IMR-90 (cell line): ENCODE data around the gene VDR. TPM values are rescaled to one million over a fixed set of nuclear protein-coding genes. Genes with fewer than 3 reads are reported as not detected.

ENCODE experiments used
- ATAC-seq: fragments of 200-7000 bp; cut with Tn5 transposase; 2 replicates; pipeline ENCODE4 v1.9.1; 2020; ENCODE audit warnings: low read depth, mild to moderate bottlenecking, moderate library complexity
- BruUV-seq: library from RNA; stranded (reverse); fragments of 400-500 nt; replicated peaks from 2 replicates; lab custom pipeline; 2021; lab: Mats Ljungman, UMichigan
- CTCF ChIA-PET: fragments of 300-600 bp; formaldehyde crosslinking; extraction: SDS; loops from one replicate; lab custom pipeline; 2021; ENCODE audit warnings: antibody characterized with exemption; lab: Yijun Ruan, JAX
- POLR2A ChIA-PET: fragments of 300-600 bp; sonication (Branson Sonifier 250); formaldehyde crosslinking; loops from one replicate; lab custom pipeline; 2022; ENCODE audit warnings: antibody characterized with exemption; ENCODE audit not compliant: unreplicated experiment; lab: Charles Lee
- DNase-seq: peaks from one replicate; pipeline ENCODE4 v3.0.0; 2013
- H2AFZ ChIP-seq: replicated peaks from 2 replicates; pipeline ENCODE3; 2013; ENCODE audit warnings: low read length, mild to moderate bottlenecking; ENCODE audit not compliant: poor library complexity
- H2AK5ac ChIP-seq: 2 replicates; pipeline ENCODE4 v1.6.1; 2013; ENCODE audit warnings: low read depth, low read length, inconsistent platforms
- H2AK9ac ChIP-seq: replicated peaks from 2 replicates; pipeline ENCODE3; 2013; ENCODE audit warnings: mild to moderate bottlenecking, low read depth, low read length, moderate library complexity; ENCODE audit not compliant: poor library complexity
- H2BK120ac ChIP-seq: 2 replicates; pipeline ENCODE4 v1.6.1; 2013; ENCODE audit warnings: low read depth, low read length, inconsistent platforms
- H2BK15ac ChIP-seq: 3 replicates; pipeline ENCODE4 v1.6.1; 2013; ENCODE audit warnings: low read depth, low read length, inconsistent platforms
- H2BK20ac ChIP-seq: 2 replicates; pipeline ENCODE4 v1.6.1; 2013; ENCODE audit warnings: low read depth, mild to moderate bottlenecking, inconsistent platforms, low read length, moderate library complexity
- H2BK5ac ChIP-seq: 2 replicates; pipeline ENCODE4 v1.6.1; 2013; ENCODE audit warnings: mild to moderate bottlenecking, low read depth, low read length, inconsistent platforms; ENCODE audit not compliant: poor library complexity, severe bottlenecking
- H3K14ac ChIP-seq: replicated peaks from 2 replicates; pipeline ENCODE4 v1.6.1; 2013; ENCODE audit warnings: low read depth, low read length, inconsistent platforms
- H3K18ac ChIP-seq: 2 replicates; pipeline ENCODE4 v1.6.1; 2013; ENCODE audit warnings: low read depth, low read length, control low read depth
- H3K23ac ChIP-seq: 2 replicates; pipeline ENCODE4 v1.6.1; 2013; ENCODE audit warnings: low read depth, low read length, inconsistent platforms
- H3K27ac ChIP-seq: 2 replicates; pipeline ENCODE4 v1.5.1; 2013; ENCODE audit warnings: mild to moderate bottlenecking, control low read depth, low read length; ENCODE audit not compliant: insufficient read depth
- H3K27me3 ChIP-seq: 2 replicates; pipeline ENCODE4 v1.6.1; 2013; ENCODE audit warnings: low read length; ENCODE audit not compliant: control insufficient read depth, insufficient read depth
- H3K36me3 ChIP-seq: 2 replicates; pipeline ENCODE4 v1.6.1; 2013; ENCODE audit warnings: low read length, mixed read lengths; ENCODE audit not compliant: control insufficient read depth, insufficient read depth
- H3K4ac ChIP-seq: 2 replicates; pipeline ENCODE4 v1.6.1; 2013; ENCODE audit warnings: low read depth, low read length, inconsistent platforms
- H3K4me1 ChIP-seq: 2 replicates; pipeline ENCODE4 v1.6.1; 2013; ENCODE audit warnings: low read length, mixed read lengths; ENCODE audit not compliant: control insufficient read depth, insufficient read depth
- H3K4me2 ChIP-seq: 2 replicates; pipeline ENCODE4 v1.6.1; 2013; ENCODE audit warnings: low read depth, mild to moderate bottlenecking, control low read depth, low read length, moderate library complexity
- H3K4me3 ChIP-seq: 2 replicates; pipeline ENCODE4 v1.5.1; 2013; ENCODE audit warnings: low read depth, mild to moderate bottlenecking, control low read depth, low read length, moderate library complexity; ENCODE audit not compliant: insufficient read depth
- H3K56ac ChIP-seq: 2 replicates; pipeline ENCODE4 v1.6.1; 2013; ENCODE audit warnings: low read length, inconsistent platforms; ENCODE audit not compliant: insufficient read depth; ENCODE audit errors: extremely low read depth
- H3K79me1 ChIP-seq, 2 experiments: 2 replicates each; pipeline ENCODE4 v1.6.1; 2013; ENCODE audit warnings: low read length in 2 of 2, inconsistent platforms in 1 of 2, low read depth in 1 of 2
- H3K9ac ChIP-seq: 2 replicates; pipeline ENCODE4 v1.6.1; 2013; ENCODE audit warnings: low read depth, low read length, control low read depth
- H3K9me1 ChIP-seq: 2 replicates; pipeline ENCODE4 v1.6.1; 2013; ENCODE audit warnings: low read length, inconsistent platforms; ENCODE audit not compliant: insufficient read depth
- H3K9me3 ChIP-seq: 2 replicates; pipeline ENCODE4 v1.6.1; 2013; ENCODE audit warnings: low read length; ENCODE audit not compliant: control insufficient read depth, insufficient read depth
- H4K20me1 ChIP-seq: 2 replicates; pipeline ENCODE4 v1.6.1; 2013; ENCODE audit warnings: low read length, inconsistent platforms; ENCODE audit not compliant: insufficient read depth
- H4K5ac ChIP-seq: 2 replicates; pipeline ENCODE4 v1.6.1; 2013; ENCODE audit warnings: mild to moderate bottlenecking, low read depth, low read length, control low read depth
- H4K8ac ChIP-seq, 2 experiments: 2 replicates each; pipeline ENCODE4 v1.6.1; 2013; ENCODE audit warnings: low read depth in 2 of 2, low read length in 2 of 2, control low read depth in 1 of 2, inconsistent platforms in 1 of 2
- H4K91ac ChIP-seq: 2 replicates; pipeline ENCODE4 v1.6.1; 2013; ENCODE audit warnings: low read depth, low read length, inconsistent platforms; ENCODE audit not compliant: insufficient read depth
- CEBPB ChIP-seq: IDR thresholded peaks from 2 replicates; pipeline ENCODE4 v1.6.1; 2012; ENCODE audit warnings: low read depth, low read length, improper control_type of control experiment
- CHD1 ChIP-seq: IDR thresholded peaks from 2 replicates; pipeline ENCODE4 v1.6.1; 2012; ENCODE audit warnings: low read depth, low read length, improper control_type of control experiment
- CTCF ChIP-seq: conservative IDR thresholded peaks from 2 replicates; pipeline ENCODE4 v1.5.1; 2012; ENCODE audit warnings: mild to moderate bottlenecking, low read depth, low read length, improper control_type of control experiment
- MAZ ChIP-seq: IDR thresholded peaks from 2 replicates; pipeline ENCODE4 v1.6.1; 2012; ENCODE audit warnings: low read depth, mild to moderate bottlenecking, low read length, improper control_type of control experiment, moderate library complexity, borderline replicate concordance
- POLR2A ChIP-seq: IDR thresholded peaks from 2 replicates; pipeline ENCODE4 v1.6.1; 2012; ENCODE audit warnings: mild to moderate bottlenecking, low read depth, low read length
- RAD21 ChIP-seq: IDR thresholded peaks from 2 replicates; pipeline ENCODE4 v1.6.1; 2012; ENCODE audit warnings: low read length, improper control_type of control experiment
- WGBS, 2 experiments: methylation state at CpG; one replicate each; pipeline versions ENCODE4 v1.1.5 to v1.1.7; 2013; ENCODE audit warnings: missing lambda C conversion rate in 2 of 2; ENCODE audit not compliant: insufficient read length in 1 of 2; ENCODE audit errors: extremely low coverage in 2 of 2; 5-methylcytosine and 5-hydroxymethylcytosine counted together
- dilution Hi-C: fragments of 300-500 bp; cut with HindIII; formaldehyde crosslinking; loops from one replicate; pipeline ENCODE4 v1.14.3; 2018; ENCODE audit warnings: low sequenced_read_pairs; ENCODE audit not compliant: unreplicated experiment
- in situ Hi-C: fragments of 300-500 bp; cut with MboI; formaldehyde crosslinking; loops from 3 replicates; pipeline ENCODE4 v1.14.3; 2019; ENCODE audit warnings: low sequenced_read_pairs, inconsistent platforms, mixed read lengths
- intact Hi-C: fragments of 100-400 bp; cut with micrococcal nuclease; formaldehyde crosslinking; loops from 2 replicates; pipeline ENCODE4 v1.10.0; 2022
- polyA plus RNA-seq, 3 experiments: library from polyadenylated mRNA; depleted of rRNA; stranded (reverse); fragments of >200 nt; gene quantifications; 2 replicates each; pipeline ENCODE4 v1.2.3, GENCODE V29; 2012; ENCODE audit warnings: low replicate concordance in 1 of 3
- total RNA-seq: library from RNA; depleted of rRNA; stranded (reverse); fragments of >200 nt; gene quantifications from 2 replicates; pipeline ENCODE4 v1.2.3, GENCODE V29; 2012

VDR gene
- total and polyA plus RNA-seq, 2 of the 4 experiments (the other 2 are of a cell fraction) = 5.4 to 8.5 TPM

- 0 out of 2 replicates have a peak overlapping the region, but pooled peaks have one; percentile 2 for H4K91ac ChIP-seq
- H3K79me1 ChIP-seq = peaks cover 0 to 20% of the 10 kb centered on the region in 2 experiments; a peak in 1 of 4 replicates
- no peaks in the 10 kb centered on the region for H3K9me3 ChIP-seq
- peak overlapping the region; percentile 19; the same call in 1 of the 2 replicates for H3K14ac ChIP-seq
- no peak overlapping the region for H3K4me2 ChIP-seq
- WGBS, 2 experiments = 100% methylated on average over 2 of the region's 10 CpGs; no CpG with 5 or more reads in 1 of the 2 experiments
- dilution Hi-C loops (no loop called here), intact Hi-C loops (no loop called here), in situ Hi-C loops (no loop called here)
- peak overlapping the region; percentile 6 for H2AK9ac ChIP-seq
- peak overlapping the region; percentile 60; the same call in 2 of the 3 replicates for H2BK15ac ChIP-seq
- H3K27ac ChIP-seq = no peak overlapping the region
- peak overlapping the region; percentile 45; the same call in 1 of the 2 replicates for H3K4ac ChIP-seq
- peak overlapping the region; percentile 69 for H2AK5ac ChIP-seq
- H4K5ac ChIP-seq = no peak overlapping the region
- no peak overlapping the region for H3K4me3 ChIP-seq
- H3K9ac ChIP-seq = no peak overlapping the region
- H2BK120ac ChIP-seq = 0 out of 2 replicates have a peak overlapping the region, but pooled peaks have one; percentile 26
- H3K56ac ChIP-seq = no peak overlapping the region
- no peak for ATAC-seq
- peaks cover 8% of the 10 kb centered on the region for H3K36me3 ChIP-seq
- no peak overlapping the region for H2AFZ ChIP-seq
- no peaks in the 10 kb centered on the region for H3K27me3 ChIP-seq
- ChIA-PET POLR2A (no interaction called here), CTCF (no interaction called here)
- peaks cover 28% of the 10 kb centered on the region for H3K4me1 ChIP-seq
- H3K9me1 ChIP-seq = peaks cover 22% of the 10 kb centered on the region
- H2BK20ac ChIP-seq = no peak overlapping the region
- no peaks in the 10 kb centered on the region for H4K20me1 ChIP-seq
- DNase-seq = no peak
- no peak overlapping the region for H2BK5ac ChIP-seq
- H3K23ac ChIP-seq = no peak overlapping the region
- TF ChIP-seq POLR2A = no peak
- TF ChIP-seq MAZ = no peak
- no peak for TF ChIP-seq CTCF
- TF ChIP-seq CEBPB = no peak
- TF ChIP-seq CHD1 = no peak
- TF ChIP-seq RAD21 = no peak
- H3K18ac ChIP-seq = no peak overlapping the region
- H4K8ac ChIP-seq = no peak overlapping the region
- BruUV-seq = no TSS peak
Measured at GRCh38 chr12:47878918-47879481, 25.8 kb downstream of the VDR start.
